Sigmoid colon (tissue), 4 donors: ENCODE data around the gene USPL1.

Experiments
- CTCF ChIP-seq, 4 experiments: fragments of 450-650 bp in 3 of 4; fragments of 200-600 bp in 1 of 4; IDR thresholded peaks; one replicate each; pipeline ENCODE4 v1.5.1; 2016 to 2019; ENCODE audit warnings: antibody characterized with exemption in 4 of 4, mild to moderate bottlenecking in 3 of 4, moderate library complexity in 2 of 4
- POLR2AphosphoS5 ChIP-seq, 4 donors: sonication (generic); formaldehyde crosslinking; IDR thresholded peaks; one replicate each; pipeline ENCODE4 v1.6.1; 2017; ENCODE audit warnings: antibody characterized with exemption in 4 of 4

DNA sequence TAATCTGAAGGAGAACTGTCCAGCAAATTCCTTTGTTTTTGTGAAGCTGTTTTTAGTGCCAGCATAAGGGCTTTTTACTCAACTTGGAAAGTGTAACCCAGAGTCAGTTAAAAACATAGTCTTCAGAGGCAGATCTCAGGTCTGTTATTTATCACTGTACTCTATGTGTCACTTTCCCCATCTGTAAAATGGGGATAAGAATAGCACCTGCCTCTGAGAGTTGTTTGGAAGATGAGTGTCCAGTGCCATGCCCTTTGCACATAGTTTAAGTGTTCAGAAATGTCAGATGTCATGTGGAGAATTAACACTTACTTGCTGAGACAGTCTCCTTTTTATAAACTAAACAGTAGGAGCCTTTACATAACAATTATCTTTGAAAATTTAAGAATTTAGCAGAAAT, 27.9 kb downstream of the USPL1 start:
- TF ChIP-seq CTCF (IDR thresholded peaks at IDR 0.05): no peak
- no peak for TF ChIP-seq POLR2AphosphoS5 (IDR thresholded peaks at IDR 0.05)
